OCI-LY1 (cell line): ENCODE data around the gene HPCAL4.

Experiments
- H2AFZ ChIP-seq: fragments of 200-600 bp; sonication (generic), shearing (Covaris generic); 2 replicates; pipeline ENCODE4 v1.6.0; 2014; ENCODE audit warnings: antibody characterized with exemption, mild to moderate bottlenecking, low read length
- H3F3A ChIP-seq: fragments of 200-600 bp; sonication (generic), shearing (Covaris generic); 2 replicates; pipeline ENCODE4 v1.6.0; 2014; ENCODE audit warnings: mild to moderate bottlenecking, antibody characterized with exemption, low read length, moderate library complexity; ENCODE audit not compliant: insufficient read depth
- H3K27ac ChIP-seq: fragments of 200-600 bp; sonication (generic); 2 replicates; pipeline ENCODE4 v1.5.1; 2014; ENCODE audit warnings: low read length, mixed run types, mild to moderate bottlenecking, low read depth; ENCODE audit not compliant: poor library complexity, severe bottlenecking
- H3K27me3 ChIP-seq: fragments of 200-600 bp; sonication (generic); 2 replicates; pipeline ENCODE4 v1.6.0; 2014; ENCODE audit warnings: antibody characterized with exemption, mild to moderate bottlenecking, low read length, moderate library complexity; ENCODE audit not compliant: insufficient read depth
- H3K36me3 ChIP-seq: fragments of 200-600 bp; sonication (generic); 2 replicates; pipeline ENCODE4 v1.6.1; 2014; ENCODE audit warnings: mild to moderate bottlenecking, antibody characterized with exemption, low read length, moderate library complexity, mixed read lengths; ENCODE audit not compliant: insufficient read depth
- H3K4me1 ChIP-seq: fragments of 200-600 bp; sonication (generic); 2 replicates; pipeline ENCODE4 v1.5.1; 2014; ENCODE audit warnings: mild to moderate bottlenecking, low read length, moderate library complexity; ENCODE audit not compliant: insufficient read depth, severe bottlenecking
- H3K4me2 ChIP-seq: fragments of 200-600 bp; sonication (generic), shearing (Covaris generic); 2 replicates; pipeline ENCODE4 v1.6.1; 2014; ENCODE audit warnings: low read length
- H3K4me3 ChIP-seq: fragments of 200-600 bp; sonication (generic); 2 replicates; pipeline ENCODE4 v1.5.1; 2014; ENCODE audit warnings: low read length, low read depth, mild to moderate bottlenecking, mixed read lengths; ENCODE audit not compliant: poor library complexity, severe bottlenecking
- H3K79me2 ChIP-seq: fragments of 200-600 bp; shearing (Covaris generic); 2 replicates; pipeline ENCODE4 v1.6.1; 2016; ENCODE audit warnings: mixed run types, low read length, mixed read lengths; ENCODE audit not compliant: insufficient read depth
- H3K9ac ChIP-seq: fragments of 200-600 bp; sonication (generic), shearing (Covaris generic); 2 replicates; pipeline ENCODE4 v1.6.1; 2014; ENCODE audit warnings: mild to moderate bottlenecking, low read length, mixed read lengths
- H3K9me2 ChIP-seq: fragments of 200-600 bp; sonication (generic), shearing (Covaris generic); 2 replicates; pipeline ENCODE4 v1.6.1; 2014; ENCODE audit warnings: low read depth, mild to moderate bottlenecking, low read length, mixed read lengths
- H3K9me3 ChIP-seq: fragments of 200-600 bp; shearing (Covaris generic); 2 replicates; pipeline ENCODE4 v1.6.1; 2014; ENCODE audit warnings: low read length, mixed read lengths
- H4K20me1 ChIP-seq: fragments of 200-600 bp; sonication (generic), shearing (Covaris generic); 2 replicates; pipeline ENCODE4 v1.6.0; 2016; ENCODE audit warnings: mild to moderate bottlenecking, low read length; ENCODE audit not compliant: insufficient read depth
- CTCF ChIP-seq: fragments of 200-600 bp; sonication (generic), shearing (Covaris generic); IDR thresholded peaks from 2 replicates; pipeline ENCODE4 v1.5.1; 2017; ENCODE audit warnings: mild to moderate bottlenecking, antibody characterized with exemption, low read length, moderate library complexity, mixed read lengths
- EZH2 ChIP-seq: fragments of 200-600 bp; sonication (generic), shearing (Covaris generic); IDR thresholded peaks from 2 replicates; pipeline ENCODE4 v1.8.0; 2017; ENCODE audit warnings: borderline replicate concordance, mixed run types, mild to moderate bottlenecking, antibody characterized with exemption, low read length, moderate library complexity, mixed read lengths

HPCAL4 gene

DNA sequence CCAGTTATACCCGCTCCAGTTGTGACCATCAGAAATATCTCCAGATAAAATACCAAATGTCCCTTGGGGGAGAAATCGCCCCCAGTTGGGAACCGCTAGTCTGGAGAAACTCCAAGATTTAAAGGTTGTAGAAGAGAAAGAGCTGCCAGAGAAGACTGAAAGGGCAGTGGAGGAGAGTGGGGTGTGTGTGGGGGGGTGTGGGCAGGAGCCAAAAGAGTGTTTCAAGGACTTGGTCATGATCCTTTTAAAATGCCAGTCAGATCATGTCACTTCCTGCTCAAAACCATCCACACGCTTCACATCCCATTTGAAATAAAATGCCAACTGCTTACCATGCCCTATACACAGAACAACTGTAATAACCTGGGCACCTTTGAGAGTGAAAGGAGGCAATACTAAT, 48.4 kb downstream of the HPCAL4 start:
- no peaks in the 10 kb centered on the region for H3K36me3 ChIP-seq
- no peaks in the 10 kb centered on the region for H3K79me2 ChIP-seq
- TF ChIP-seq EZH2 (no peak), CTCF (no peak)
- H4K20me1 ChIP-seq: no peaks in the 10 kb centered on the region
- H3K4me2 ChIP-seq: no peak overlapping the region
- no peak overlapping the region for H2AFZ ChIP-seq
- H3K27ac ChIP-seq: no peak overlapping the region
- H3K4me3 ChIP-seq: no peak overlapping the region
- peaks cover 6% of the 10 kb centered on the region for H3K4me1 ChIP-seq
- H3K9me2 ChIP-seq: no peaks in the 10 kb centered on the region
- no peak overlapping the region for H3K9ac ChIP-seq
- H3K9me3 ChIP-seq: no peaks in the 10 kb centered on the region
- H3K27me3 ChIP-seq: no peaks in the 10 kb centered on the region
- no peaks in the 10 kb centered on the region for H3F3A ChIP-seq

GRCh38 chr1:39640861-39641260, 50.4 kb downstream of the HPCAL4 start:
- Histone ChIP-seq H4K20me1 (no peaks in the 10 kb centered on the region), H3K36me3 (no peaks in the 10 kb centered on the region), H2AFZ (no peak overlapping the region), H3K79me2 (no peaks in the 10 kb centered on the region), H3K4me2 (no peak overlapping the region), H3K4me1 (peaks cover 6% of the 10 kb centered on the region), H3F3A (no peaks in the 10 kb centered on the region), H3K9me3 (no peaks in the 10 kb centered on the region), H3K9me2 (no peaks in the 10 kb centered on the region), H3K4me3 (no peak overlapping the region), H3K27me3 (no peaks in the 10 kb centered on the region), H3K9ac (no peak overlapping the region), H3K27ac (no peak overlapping the region)
- no peak for TF ChIP-seq EZH2
- TF ChIP-seq CTCF: no peak

GRCh38 chr1:39639305-39640130, 51.7 kb downstream of the HPCAL4 start, which contains the start of gene HEYL:
TSS of gene HEYL (minus strand) at chr1:39639643. CDS start at chr1:39639625, 18 bp downstream.
- Histone ChIP-seq H3K4me3 (peak within 1 kb of the TSS; percentile 57), H3K79me2 (no peaks in the 10 kb centered on the region), H2AFZ (no peak within 1 kb of the TSS), H3K36me3 (no peaks in the 10 kb centered on the region), H3F3A (no peaks in the 10 kb centered on the region), H3K9me3 (no peaks in the 10 kb centered on the region), H3K27ac (no peak within 1 kb of the TSS), H3K9ac (no peak within 1 kb of the TSS), H4K20me1 (no peaks in the 10 kb centered on the region), H3K27me3 (no peaks in the 10 kb centered on the region), H3K4me1 (peaks cover 6% of the 10 kb centered on the region), H3K4me2 (peak within 1 kb of the TSS; percentile 73), H3K9me2 (no peaks in the 10 kb centered on the region)
- no peak for TF ChIP-seq CTCF
- no peak for TF ChIP-seq EZH2
